ENCODE data around the gene ACSF3. TPM values are rescaled to one million over a fixed set of nuclear protein-coding genes. Genes with fewer than 3 reads are reported as not detected.

ACSF3 gene
- total RNA-seq, 1 experiment from 2014 or later = 54.9 TPM

GRCh38 chr16:89099905-89100304 lies 6.3 kb downstream of the ACSF3 start:
- Mint-ChIP-seq H3K27ac (ENCODE audit: unreplicated experiment) (no peak overlapping the region), H3K36me3 (ENCODE audit: insufficient read depth, unreplicated experiment) (peaks cover 26% of the 10 kb centered on the region), H3K4me3 (ENCODE audit: low read depth, unreplicated experiment) (no peak overlapping the region), H3K27me3 (ENCODE audit: unreplicated experiment) (no peaks in the 10 kb centered on the region), H3K9me3 (ENCODE audit: low read depth, unreplicated experiment) (no peaks in the 10 kb centered on the region), H3K4me1 (ENCODE audit: low read depth, unreplicated experiment) (peaks cover 12% of the 10 kb centered on the region)
- BruUV-seq (replicated peaks) = no TSS peak
- no peak for TF ChIP-seq CTCF (IDR thresholded peaks at IDR 0.05; ENCODE audit: unreplicated experiment)
- CTCF ChIA-PET = interaction anchor here (0.6 kb wide), 1 partner anchor 140 kb away, joined by 5 read pairs; no protein-coding TSS in a partner anchor
- intact Hi-C loops (cut with micrococcal nuclease; ENCODE audit: unreplicated experiment) = no loop called here
- DNase-seq = no peak

GRCh38 chr16:89100601-89101302 lies 7.1 kb downstream of the ACSF3 start:
- no peak for DNase-seq
- TF ChIP-seq CTCF (IDR thresholded peaks at IDR 0.05; ENCODE audit: unreplicated experiment) = no peak
- intact Hi-C loops (cut with micrococcal nuclease; ENCODE audit: unreplicated experiment) = no loop called here
- H3K4me3 Mint-ChIP-seq (ENCODE audit: low read depth, unreplicated experiment) = no peak overlapping the region
- H3K9me3 Mint-ChIP-seq (ENCODE audit: low read depth, unreplicated experiment) = no peaks in the 10 kb centered on the region
- peaks cover 29% of the 10 kb centered on the region for H3K36me3 Mint-ChIP-seq (ENCODE audit: insufficient read depth, unreplicated experiment)
- CTCF ChIA-PET = interaction anchor here (0.5 to 0.6 kb wide), 2 partner anchors 331 to 1099 kb away, joined by 4 read pairs; no protein-coding TSS in a partner anchor
- no peaks in the 10 kb centered on the region for H3K27me3 Mint-ChIP-seq (ENCODE audit: unreplicated experiment)
- H3K4me1 Mint-ChIP-seq (ENCODE audit: low read depth, unreplicated experiment) = peaks cover 9% of the 10 kb centered on the region
- no peak overlapping the region for H3K27ac Mint-ChIP-seq (ENCODE audit: unreplicated experiment)
- BruUV-seq (replicated peaks) = no TSS peak

DNA sequence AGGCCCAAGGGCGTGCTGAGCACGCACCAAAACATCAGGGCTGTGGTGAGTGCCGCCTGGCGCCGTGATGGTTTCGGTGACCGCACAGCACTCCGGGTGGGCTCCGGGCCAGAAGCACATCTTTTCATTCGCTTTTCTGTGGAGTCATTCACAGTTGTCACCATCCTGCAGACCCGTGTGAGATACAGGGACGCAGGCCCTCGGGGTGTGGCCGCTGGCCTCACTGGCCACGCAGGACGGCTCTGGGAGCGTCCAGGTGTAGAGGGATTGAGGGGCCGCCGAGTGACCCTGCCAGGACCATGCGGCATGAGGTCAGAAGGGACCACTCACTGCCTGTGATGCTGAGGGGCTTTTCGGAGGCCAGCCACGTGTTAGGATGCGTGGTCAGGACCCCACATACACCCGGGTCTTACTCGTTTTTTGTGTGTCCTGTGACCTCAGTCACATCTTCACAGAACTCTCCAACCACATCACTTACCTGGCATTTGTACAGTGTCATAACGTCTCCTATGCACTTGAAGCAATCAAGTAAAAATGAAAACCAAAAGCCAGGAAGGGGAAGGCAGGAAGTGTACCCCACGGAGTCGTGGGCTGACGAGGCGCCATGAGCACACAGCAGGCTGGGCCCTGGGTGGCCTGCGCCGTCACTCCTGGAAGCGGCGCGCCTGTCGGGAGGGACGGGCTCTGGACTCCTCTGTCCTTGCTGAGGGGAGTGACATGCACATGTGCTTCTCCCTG lies 7.8 kb downstream of the ACSF3 start:
- DNase-seq = no peak
- no peak overlapping the region for H3K27ac Mint-ChIP-seq (ENCODE audit: unreplicated experiment)
- H3K4me3 Mint-ChIP-seq (ENCODE audit: low read depth, unreplicated experiment) = no peak overlapping the region
- BruUV-seq (replicated peaks) = no TSS peak
- CTCF ChIA-PET = no interaction called here
- peaks cover 33% of the 10 kb centered on the region for H3K36me3 Mint-ChIP-seq (ENCODE audit: insufficient read depth, unreplicated experiment)
- no peaks in the 10 kb centered on the region for H3K9me3 Mint-ChIP-seq (ENCODE audit: low read depth, unreplicated experiment)
- TF ChIP-seq CTCF (IDR thresholded peaks at IDR 0.05; ENCODE audit: unreplicated experiment) = no peak
- H3K4me1 Mint-ChIP-seq (ENCODE audit: low read depth, unreplicated experiment) = peaks cover 9% of the 10 kb centered on the region
- H3K27me3 Mint-ChIP-seq (ENCODE audit: unreplicated experiment) = no peaks in the 10 kb centered on the region
- intact Hi-C loops (cut with micrococcal nuclease; ENCODE audit: unreplicated experiment) = no loop called here

DNA sequence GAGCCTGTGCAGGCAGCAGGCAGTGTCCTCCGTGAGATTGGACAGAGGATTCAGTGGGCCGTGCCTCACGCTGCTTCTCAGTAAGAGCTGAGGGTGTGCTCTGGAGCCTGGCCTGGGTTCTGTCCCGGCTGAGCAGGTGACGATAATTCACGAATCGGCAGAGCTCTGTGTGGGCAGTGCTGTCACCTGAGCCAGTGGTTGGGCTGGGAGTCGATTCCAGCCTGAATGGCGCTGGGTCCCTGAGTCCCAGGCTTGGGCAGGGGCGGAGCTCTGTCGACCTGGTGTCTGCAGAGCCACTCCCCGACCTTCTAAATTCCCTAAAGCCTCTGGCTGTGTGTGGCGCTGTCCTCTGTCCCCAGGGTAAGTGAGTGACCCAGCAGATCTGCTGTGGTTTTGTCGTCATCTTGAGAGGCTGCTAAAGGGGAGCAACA lies 8.4 kb downstream of the ACSF3 start:
- CTCF ChIA-PET = no interaction called here
- Mint-ChIP-seq H3K4me3 (ENCODE audit: low read depth, unreplicated experiment) (no peak overlapping the region), H3K27ac (ENCODE audit: unreplicated experiment) (no peak overlapping the region), H3K27me3 (ENCODE audit: unreplicated experiment) (no peaks in the 10 kb centered on the region), H3K4me1 (ENCODE audit: low read depth, unreplicated experiment) (peaks cover 9% of the 10 kb centered on the region), H3K9me3 (ENCODE audit: low read depth, unreplicated experiment) (no peaks in the 10 kb centered on the region), H3K36me3 (ENCODE audit: insufficient read depth, unreplicated experiment) (peaks cover 33% of the 10 kb centered on the region)
- no peak for DNase-seq
- intact Hi-C loops (cut with micrococcal nuclease; ENCODE audit: unreplicated experiment) = no loop called here
- BruUV-seq (replicated peaks) = no TSS peak
- TF ChIP-seq CTCF (IDR thresholded peaks at IDR 0.05; ENCODE audit: unreplicated experiment) = no peak

All from Calu3 (cell line).